Panc1 (cell line): ENCODE measurements around the gene PARP2. TPM values are rescaled to one million over a fixed set of nuclear protein-coding genes. Genes with fewer than 3 reads are reported as not detected.

Source experiments
- ATAC-seq: fragments of 200-7000 bp; cut with Tn5 transposase; 2 replicates; pipeline ENCODE4 v1.9.1; 2020; ENCODE audit warnings: mild to moderate bottlenecking, moderate library complexity
- BruUV-seq: library from RNA; stranded (reverse); fragments of 400-500 nt; replicated peaks from 2 replicates; lab custom pipeline; 2021; lab: Mats Ljungman, UMichigan
- CTCF ChIA-PET: fragments of 300-600 bp; sonication (Branson Sonifier 250); formaldehyde crosslinking; loops from one replicate; lab custom pipeline; 2022; ENCODE audit warnings: antibody characterized with exemption; lab: Charles Lee
- POLR2A ChIA-PET: fragments of 300-600 bp; sonication (Branson Sonifier 250); formaldehyde crosslinking; loops from one replicate; lab custom pipeline; 2022; ENCODE audit warnings: antibody characterized with exemption; lab: Charles Lee
- DNase-seq: peaks from one replicate; pipeline ENCODE4 v3.0.0-alpha.2; 2010; ENCODE audit warnings: low read depth, low spot score
- H3K27ac ChIP-seq: 2 replicates; pipeline ENCODE4 v1.5.1; 2011; ENCODE audit warnings: mild to moderate bottlenecking, low read length, inconsistent platforms
- H3K27me3 ChIP-seq: fragments of 200-500 bp; sonication (Bioruptor generic); 2 replicates; pipeline ENCODE4 v1.6.0; 2014; ENCODE audit warnings: low read length, inconsistent platforms; ENCODE audit not compliant: control insufficient read depth, insufficient read depth
- H3K36me3 ChIP-seq: fragments of 200-500 bp; sonication (Bioruptor generic); 2 replicates; pipeline ENCODE4 v1.5.1; 2014; ENCODE audit warnings: inconsistent platforms, mild to moderate bottlenecking, low read length, moderate library complexity; ENCODE audit not compliant: control insufficient read depth, insufficient read depth
- H3K4me1 ChIP-seq: 2 replicates; pipeline ENCODE4 v1.5.1; 2011; ENCODE audit warnings: inconsistent platforms, mild to moderate bottlenecking, low read length, moderate library complexity; ENCODE audit not compliant: control insufficient read depth, insufficient read depth
- H3K4me3 ChIP-seq, 2 experiments: 2 replicates each; pipeline ENCODE4 v1.5.1; 2011 to 2012; ENCODE audit warnings: low read depth in 2 of 2, low read length in 2 of 2, mild to moderate bottlenecking in 2 of 2, inconsistent platforms in 1 of 2, moderate library complexity in 1 of 2
- H3K9me3 ChIP-seq: fragments of 200-500 bp; sonication (Bioruptor generic); 2 replicates; pipeline ENCODE4 v1.5.1; 2014; ENCODE audit warnings: low read depth, mild to moderate bottlenecking, inconsistent platforms, low read length, moderate library complexity; ENCODE audit not compliant: control insufficient read depth, insufficient read depth
- CTCF ChIP-seq: fragments of 450-650 bp; IDR thresholded peaks from 2 replicates; pipeline ENCODE4 v1.5.1; 2017; ENCODE audit warnings: mild to moderate bottlenecking
- POLR2AphosphoS5 ChIP-seq: IDR thresholded peaks from 2 replicates; pipeline ENCODE4 v1.6.1; 2012; ENCODE audit warnings: mild to moderate bottlenecking, low read depth, low read length, moderate library complexity
- REST ChIP-seq, 2 experiments: IDR thresholded peaks; 2 replicates each; pipeline ENCODE4 v1.6.1; 2011 to 2012; ENCODE audit warnings: low read depth in 2 of 2, control low read depth in 1 of 2, low read length in 1 of 2, mild to moderate bottlenecking in 1 of 2, moderate library complexity in 1 of 2; ENCODE audit not compliant: insufficient read depth in 1 of 2
- SIN3A ChIP-seq: IDR thresholded peaks from 2 replicates; pipeline ENCODE4 v1.6.1; 2012; ENCODE audit warnings: low read depth, mild to moderate bottlenecking, low read length, moderate library complexity, borderline replicate concordance; ENCODE audit not compliant: insufficient read depth
- TCF7L2 ChIP-seq: IDR thresholded peaks from 2 replicates; pipeline ENCODE4 v1.6.1; 2011; ENCODE audit warnings: mild to moderate bottlenecking, low read depth, low read length, inconsistent platforms
- in situ Hi-C: cut with HindIII; loops from 2 replicates; pipeline ENCODE4 v1.10.0; 2016; ENCODE audit warnings: low sequenced_read_pairs, low pct_unique_long_range_greater_than_20kb
- intact Hi-C: fragments of 100-400 bp; cut with micrococcal nuclease; formaldehyde crosslinking; loops from one replicate; pipeline ENCODE4 v1.10.0; 2022; ENCODE audit not compliant: unreplicated experiment
- total RNA-seq: library from RNA; stranded (reverse); gene quantifications from one replicate; pipeline ENCODE4 v1.2.1, GENCODE V29; 2021; ENCODE audit not compliant: unreplicated experiment

The PARP2 gene
- total RNA-seq, 1 experiment from 2014 or later: 26.6 TPM

- POLR2A ChIA-PET: no interaction called here
- Histone ChIP-seq H3K27ac (no peak overlapping the region), H3K9me3 (no peaks in the 10 kb centered on the region), H3K36me3 (peaks cover 27% of the 10 kb centered on the region), H3K4me1 (peaks cover 6% of the 10 kb centered on the region), H3K4me3 (no peak overlapping the region), H3K27me3 (no peaks in the 10 kb centered on the region)
- no TSS peak for BruUV-seq
- no peak for ATAC-seq
- CTCF ChIA-PET: no interaction called here
- intact Hi-C loops (loop anchor here (5.0 kb wide), 1 partner anchor 278 kb away; no protein-coding TSS in a partner anchor), in situ Hi-C loops (no loop called here)
- no peak for DNase-seq
- no peak for TF ChIP-seq CTCF
- TF ChIP-seq SIN3A: no peak
- no peak for TF ChIP-seq REST (IDR thresholded peaks at IDR 0.05; ENCODE audit: insufficient read depth in 1 of 2, low read depth in 2 of 2, low read length in 1 of 2)
- TF ChIP-seq TCF7L2: no peak
- TF ChIP-seq POLR2AphosphoS5: no peak
Measured at GRCh38 chr14:20329355-20329754, 14.1 kb upstream of the PARP2 start.

- H3K27me3 ChIP-seq: no peaks in the 10 kb centered on the region
- BruUV-seq: no TSS peak
- peaks cover 18% of the 10 kb centered on the region for H3K36me3 ChIP-seq
- peak overlapping the region in 1 of 2 experiments; percentile 77; a peak in 2 of 4 replicates for H3K4me3 ChIP-seq
- ChIA-PET POLR2A (no interaction called here), CTCF (no interaction called here)
- intact Hi-C loops: no loop called here
- in situ Hi-C loops: no loop called here
- no peaks in the 10 kb centered on the region for H3K9me3 ChIP-seq
- ATAC-seq: no peak
- peaks cover 6% of the 10 kb centered on the region for H3K4me1 ChIP-seq
- no peak overlapping the region for H3K27ac ChIP-seq
- DNase-seq: no peak
- TF ChIP-seq CTCF (no peak), TCF7L2 (no peak), POLR2AphosphoS5 (no peak), SIN3A (no peak), REST (IDR thresholded peaks at IDR 0.05; ENCODE audit: insufficient read depth in 1 of 2, low read depth in 2 of 2, low read length in 1 of 2) (no peak)
Measured at GRCh38 chr14:20331053-20331613, 12.3 kb upstream of the PARP2 start.
